ENCODE data around the gene TRPV4.

DNA sequence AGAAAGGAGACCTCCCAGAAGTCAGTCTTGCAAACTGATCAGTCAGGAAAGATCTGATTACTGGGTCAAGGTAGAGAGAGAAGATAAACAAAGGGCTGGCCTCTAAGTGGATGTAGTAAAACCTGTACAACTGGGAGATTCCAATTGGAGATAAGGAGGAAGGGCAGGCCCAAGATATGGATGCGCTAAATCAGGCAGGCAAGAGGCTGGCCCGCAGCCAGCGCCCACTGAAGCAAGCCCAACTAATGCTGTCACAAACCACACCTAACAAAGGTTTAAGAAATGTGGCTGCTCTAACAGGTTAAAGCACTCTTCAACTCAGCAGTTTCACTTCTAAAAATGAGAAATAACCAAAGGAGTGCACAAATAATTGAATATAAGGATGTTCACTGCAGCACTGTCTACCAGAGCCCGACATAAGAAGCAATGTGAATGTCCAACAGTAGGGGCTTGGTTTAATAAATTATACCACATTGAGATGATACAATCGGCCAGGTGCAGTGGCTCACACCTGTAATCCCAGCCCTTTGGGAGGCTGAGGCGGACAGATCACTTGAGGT, 42.5 kb upstream of the TRPV4 start:
- TF ChIP-seq, protein P1, sequence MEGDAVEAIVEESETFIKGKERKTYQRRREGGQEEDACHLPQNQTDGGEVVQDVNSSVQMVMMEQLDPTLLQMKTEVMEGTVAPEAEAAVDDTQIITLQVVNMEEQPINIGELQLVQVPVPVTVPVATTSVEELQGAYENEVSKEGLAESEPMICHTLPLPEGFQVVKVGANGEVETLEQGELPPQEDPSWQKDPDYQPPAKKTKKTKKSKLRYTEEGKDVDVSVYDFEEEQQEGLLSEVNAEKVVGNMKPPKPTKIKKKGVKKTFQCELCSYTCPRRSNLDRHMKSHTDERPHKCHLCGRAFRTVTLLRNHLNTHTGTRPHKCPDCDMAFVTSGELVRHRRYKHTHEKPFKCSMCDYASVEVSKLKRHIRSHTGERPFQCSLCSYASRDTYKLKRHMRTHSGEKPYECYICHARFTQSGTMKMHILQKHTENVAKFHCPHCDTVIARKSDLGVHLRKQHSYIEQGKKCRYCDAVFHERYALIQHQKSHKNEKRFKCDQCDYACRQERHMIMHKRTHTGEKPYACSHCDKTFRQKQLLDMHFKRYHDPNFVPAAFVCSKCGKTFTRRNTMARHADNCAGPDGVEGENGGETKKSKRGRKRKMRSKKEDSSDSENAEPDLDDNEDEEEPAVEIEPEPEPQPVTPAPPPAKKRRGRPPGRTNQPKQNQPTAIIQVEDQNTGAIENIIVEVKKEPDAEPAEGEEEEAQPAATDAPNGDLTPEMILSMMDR (IDR thresholded peaks at IDR 0.05; ENCODE audit: poor library complexity), result no peak
- TF ChIP-seq EZH2 (IDR thresholded peaks at IDR 0.05; ENCODE audit: borderline replicate concordance), result no peak
- TF ChIP-seq EZH2phosphoT487 (IDR thresholded peaks at IDR 0.05; ENCODE audit: low read depth, severe bottlenecking, unreplicated experiment), result no peak

Data from hepatocyte (in vitro differentiated cells).